ENCODE data around the gene GPSM3.

Gene GPSM3

DNA sequence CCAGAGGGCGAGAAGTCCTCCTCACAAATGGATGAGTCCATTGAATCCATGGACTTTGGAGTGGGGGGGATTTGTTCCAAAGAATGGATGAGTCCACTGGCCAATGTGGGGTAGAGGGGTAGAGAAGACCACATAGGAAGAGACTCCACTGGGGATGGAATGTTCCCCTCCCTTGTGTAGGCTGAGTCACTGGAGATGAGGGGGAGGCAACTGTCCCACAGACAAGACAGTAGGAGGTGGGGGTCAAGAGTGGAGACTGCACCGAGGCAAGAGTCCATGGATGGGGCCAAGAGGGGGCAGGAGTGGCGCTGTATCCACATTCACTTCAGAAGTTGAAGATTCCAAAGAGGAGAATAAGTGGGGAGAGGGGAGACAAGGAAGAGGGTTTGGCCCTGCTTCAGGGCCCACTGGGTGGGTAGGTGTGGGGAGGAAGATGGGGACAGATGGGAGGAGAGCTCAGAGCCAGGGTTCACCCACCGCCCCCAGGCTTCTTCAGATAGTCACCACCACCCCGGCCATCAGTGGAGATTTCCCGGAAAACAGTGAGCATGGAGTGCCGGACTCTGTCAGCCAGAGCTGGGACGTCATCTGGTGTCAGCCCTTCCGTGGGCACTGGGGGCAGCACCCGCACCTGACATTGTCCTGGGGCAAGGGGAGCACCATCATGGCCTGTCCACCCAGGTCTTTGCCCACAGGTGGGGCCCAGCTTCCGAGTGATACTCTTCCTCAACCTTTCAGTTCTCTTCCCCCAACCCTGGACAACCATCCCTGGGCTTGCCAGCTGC is 23.4 kb downstream of the GPSM3 start:
- peak; percentile 62 for DNase-seq (ENCODE audit: low spot score)
- H3K4me3 ChIP-seq = no peak overlapping the region
- peak overlapping the region in 1 of 2 donors; percentile 32 for H3K27ac ChIP-seq
- TF ChIP-seq CTCF (IDR thresholded peaks at IDR 0.05) = no peak

- H3K4me3 ChIP-seq = no peak overlapping the region
- no peak for TF ChIP-seq CTCF (IDR thresholded peaks at IDR 0.05)
- DNase-seq (ENCODE audit: low spot score) = no peak
- H3K27ac ChIP-seq = peak overlapping the region in 1 of 2 donors; percentile 32
Measured at GRCh38 chr6:32168350-32168749, 24.1 kb downstream of the GPSM3 start.

DNA sequence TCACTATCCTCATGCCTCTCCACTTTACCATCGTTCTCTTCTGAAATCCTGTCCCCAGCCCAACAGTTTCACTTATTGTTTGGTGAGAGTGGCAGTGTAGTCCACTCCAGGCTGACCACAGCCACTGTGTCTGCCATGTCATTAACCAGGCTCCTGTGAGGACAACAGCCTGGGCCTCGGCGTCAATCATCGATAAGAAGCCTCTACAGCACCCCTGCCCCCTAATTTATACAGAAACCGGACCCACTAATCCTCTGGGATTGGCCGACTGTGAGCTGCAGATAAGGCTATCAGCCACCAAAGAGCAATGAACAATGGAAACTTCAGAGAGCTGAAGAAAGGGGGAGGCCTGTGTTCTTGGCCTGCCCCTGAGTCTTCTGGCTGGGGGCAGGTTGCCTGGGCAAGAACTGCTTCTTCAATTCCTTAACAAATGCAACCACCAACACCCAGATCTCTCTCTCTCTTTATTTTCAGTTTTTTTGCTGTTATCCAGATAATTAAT is 24.6 kb downstream of the GPSM3 start:
- no peak for DNase-seq (ENCODE audit: low spot score)
- TF ChIP-seq CTCF (IDR thresholded peaks at IDR 0.05) = no peak

DNA sequence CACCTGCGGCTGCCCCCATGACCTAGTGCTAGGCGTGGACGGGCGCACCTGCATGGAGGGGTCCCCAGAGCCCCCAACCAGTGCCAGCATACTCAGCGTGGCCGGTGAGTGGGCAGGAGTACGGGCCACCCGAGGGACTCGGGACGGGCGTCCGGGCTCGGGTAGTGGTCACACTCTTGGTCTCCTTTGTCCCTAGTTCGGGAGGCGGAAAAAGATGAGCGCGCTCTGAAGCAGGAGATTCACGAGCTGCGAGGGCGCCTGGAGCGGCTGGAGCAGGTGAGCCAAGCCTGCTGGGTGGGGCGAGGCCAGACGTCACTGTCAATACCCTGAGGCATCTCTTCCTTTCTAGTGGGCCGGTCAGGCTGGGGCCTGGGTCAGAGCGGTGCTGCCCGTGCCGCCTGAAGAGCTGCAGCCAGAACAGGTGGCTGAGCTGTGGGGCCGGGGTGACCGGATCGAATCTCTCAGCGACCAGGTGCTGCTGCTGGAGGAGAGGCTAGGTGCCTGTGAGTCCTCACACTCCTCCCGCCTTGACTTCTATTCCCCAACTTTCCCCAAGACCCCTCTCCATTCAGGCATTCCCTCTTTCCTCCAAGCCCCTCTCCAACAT is 25.2 kb downstream of the GPSM3 start:
- H3K27ac ChIP-seq = peak overlapping the region in 1 of 2 donors; percentile 45
- no peak for TF ChIP-seq CTCF (IDR thresholded peaks at IDR 0.05)

More for the DNA sequence above, 24.6 kb downstream of the GPSM3 start:
- no peak overlapping the region for H3K27ac ChIP-seq
- H3K4me3 ChIP-seq = no peak overlapping the region

DNA sequence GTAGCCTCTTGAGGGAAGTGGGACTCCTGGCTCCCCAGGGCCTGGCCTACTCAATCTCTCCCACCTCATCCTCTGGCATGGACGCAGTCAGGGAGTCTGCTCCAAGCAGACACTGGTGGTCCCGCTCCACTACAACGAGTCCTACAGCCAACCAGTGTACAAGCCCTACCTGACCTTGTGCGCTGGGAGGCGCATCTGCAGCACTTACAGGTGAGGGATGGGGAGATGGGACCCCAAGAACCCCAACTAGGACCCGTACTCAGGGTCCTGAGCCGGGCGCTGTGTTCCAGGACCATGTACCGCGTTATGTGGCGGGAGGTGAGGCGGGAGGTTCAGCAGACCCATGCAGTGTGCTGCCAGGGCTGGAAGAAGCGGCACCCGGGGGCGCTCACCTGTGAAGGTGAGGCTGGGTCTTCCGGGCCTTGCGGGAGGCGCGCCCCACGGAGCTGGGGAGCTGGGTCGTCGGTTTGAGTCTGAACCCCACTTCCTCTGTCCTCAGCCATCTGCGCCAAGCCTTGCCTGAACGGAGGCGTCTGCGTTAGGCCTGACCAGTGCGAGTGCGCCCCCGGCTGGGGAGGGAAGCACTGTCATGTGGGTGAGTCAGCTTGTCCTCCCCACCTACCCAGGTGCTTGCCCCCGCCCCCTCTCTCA is 25.9 kb downstream of the GPSM3 start:
- peak overlapping the region in 1 of 2 donors; percentile 45 for H3K27ac ChIP-seq
- DNase-seq (ENCODE audit: low spot score) = peak; percentile 71
- TF ChIP-seq CTCF (IDR thresholded peaks at IDR 0.05) = no peak
- no peak overlapping the region for H3K4me3 ChIP-seq

More for the DNA sequence above, 25.2 kb downstream of the GPSM3 start:
- DNase-seq (ENCODE audit: low spot score) = peak; percentile 68
- no peak overlapping the region for H3K4me3 ChIP-seq

DNA sequence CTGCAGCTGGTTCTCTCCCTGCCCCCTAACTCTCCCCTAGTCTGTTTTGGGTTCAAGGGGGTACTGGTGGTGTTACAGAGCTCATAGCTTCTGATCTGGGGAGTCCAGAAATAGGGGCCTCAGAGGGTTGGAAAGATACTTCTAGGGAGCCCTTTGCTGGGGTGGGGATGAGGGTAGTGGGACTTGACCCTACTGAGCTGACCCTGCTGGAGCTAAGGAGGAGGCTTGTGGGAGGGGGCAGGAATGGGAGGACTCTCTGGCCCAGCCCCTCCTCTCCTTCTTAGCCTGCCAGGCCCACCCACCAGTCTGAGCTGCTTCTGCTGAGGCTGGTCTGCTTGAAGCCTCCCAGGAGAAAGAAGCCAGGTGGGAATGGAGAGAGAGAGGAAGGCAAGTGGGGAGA is 28.1 kb downstream of the GPSM3 start, which contains the start of gene EGFL8:
Gene EGFL8 (plus strand): TSS at position 301 of the 400 bp plus-strand sequence. CDS start 1,571 bp downstream, outside the sequence.
- Histone ChIP-seq H3K27ac (peak within 1 kb of the TSS in 1 of 2 donors; percentile 52), H3K4me3 (no peak within 1 kb of the TSS)
- TF ChIP-seq CTCF (IDR thresholded peaks at IDR 0.05) = no peak
- no peak for DNase-seq (ENCODE audit: low spot score)
